Measurements from ENCODE around the gene AADACL4.

The AADACL4 gene

GRCh38 chr1:12620488-12620865 is 23.4 kb upstream of the AADACL4 start:
- Histone ChIP-seq H3K9ac (ENCODE audit: low read depth, low read length) (no peak overlapping the region), H3K27me3 (ENCODE audit: control insufficient read depth, insufficient read depth, low read length) (peaks cover 32% of the 10 kb centered on the region), H3K4me1 (ENCODE audit: control insufficient read depth, insufficient read depth, low read length) (peaks cover 44% of the 10 kb centered on the region), H3K4me2 (ENCODE audit: low read length) (no peak overlapping the region), H3K9me3 (replicated peaks; ENCODE audit: low read length) (no peaks in the 10 kb centered on the region), H3K36me3 (ENCODE audit: insufficient read depth, low read length) (no peaks in the 10 kb centered on the region), H3K4me3 (ENCODE audit: low read length) (no peak overlapping the region)

- Histone ChIP-seq H3K4me1 (ENCODE audit: control insufficient read depth, insufficient read depth, low read length) (peaks cover 39% of the 10 kb centered on the region), H3K4me2 (ENCODE audit: low read length) (no peak overlapping the region), H3K9ac (ENCODE audit: low read depth, low read length) (no peak overlapping the region), H3K36me3 (ENCODE audit: insufficient read depth, low read length) (no peaks in the 10 kb centered on the region), H3K27me3 (ENCODE audit: control insufficient read depth, insufficient read depth, low read length) (peaks cover 32% of the 10 kb centered on the region), H3K9me3 (replicated peaks; ENCODE audit: low read length) (no peaks in the 10 kb centered on the region), H3K4me3 (ENCODE audit: low read length) (no peak overlapping the region)
These were observed 23.0 kb upstream of the AADACL4 start for GRCh38 chr1:12620931-12621330.

- H3K4me1 ChIP-seq (ENCODE audit: control insufficient read depth, insufficient read depth, low read length): peaks cover 32% of the 10 kb centered on the region
These were observed 22.2 kb upstream of the AADACL4 start for GRCh38 chr1:12621346-12622335.

GRCh38 chr1:12622506-12622905 is 21.4 kb upstream of the AADACL4 start:
- Histone ChIP-seq H3K36me3 (ENCODE audit: insufficient read depth, low read length) (no peaks in the 10 kb centered on the region), H3K9me3 (replicated peaks; ENCODE audit: low read length) (no peaks in the 10 kb centered on the region), H3K4me3 (ENCODE audit: low read length) (no peak overlapping the region), H3K27me3 (ENCODE audit: control insufficient read depth, insufficient read depth, low read length) (peaks cover 27% of the 10 kb centered on the region), H3K9ac (ENCODE audit: low read depth, low read length) (no peak overlapping the region), H3K4me1 (ENCODE audit: control insufficient read depth, insufficient read depth, low read length) (peaks cover 23% of the 10 kb centered on the region), H3K4me2 (ENCODE audit: low read length) (no peak overlapping the region)

More at GRCh38 chr1:12621346-12622335, 22.2 kb upstream of the AADACL4 start:
- H3K4me2 ChIP-seq (ENCODE audit: low read length): no peak overlapping the region
- H3K36me3 ChIP-seq (ENCODE audit: insufficient read depth, low read length): no peaks in the 10 kb centered on the region
- H3K9me3 ChIP-seq (replicated peaks; ENCODE audit: low read length): no peaks in the 10 kb centered on the region
- peaks cover 32% of the 10 kb centered on the region for H3K27me3 ChIP-seq (ENCODE audit: control insufficient read depth, insufficient read depth, low read length)
- no peak overlapping the region for H3K4me3 ChIP-seq (ENCODE audit: low read length)
- H3K9ac ChIP-seq (ENCODE audit: low read depth, low read length): no peak overlapping the region

GRCh38 chr1:12625276-12625675 is 18.6 kb upstream of the AADACL4 start:
- no peak overlapping the region for H3K4me2 ChIP-seq (ENCODE audit: low read length)
- no peak overlapping the region for H3K9ac ChIP-seq (ENCODE audit: low read depth, low read length)
- H3K36me3 ChIP-seq (ENCODE audit: insufficient read depth, low read length): no peaks in the 10 kb centered on the region
- H3K27me3 ChIP-seq (ENCODE audit: control insufficient read depth, insufficient read depth, low read length): peaks cover 39% of the 10 kb centered on the region
- no peaks in the 10 kb centered on the region for H3K9me3 ChIP-seq (replicated peaks; ENCODE audit: low read length)
- H3K4me1 ChIP-seq (ENCODE audit: control insufficient read depth, insufficient read depth, low read length): peaks cover 2% of the 10 kb centered on the region
- no peak overlapping the region for H3K4me3 ChIP-seq (ENCODE audit: low read length)

- Histone ChIP-seq H3K4me1 (ENCODE audit: control insufficient read depth, insufficient read depth, low read length) (no peaks in the 10 kb centered on the region), H3K4me2 (ENCODE audit: low read length) (no peak overlapping the region), H3K4me3 (ENCODE audit: low read length) (no peak overlapping the region), H3K36me3 (ENCODE audit: insufficient read depth, low read length) (no peaks in the 10 kb centered on the region), H3K9ac (ENCODE audit: low read depth, low read length) (no peak overlapping the region), H3K27me3 (ENCODE audit: control insufficient read depth, insufficient read depth, low read length) (peaks cover 38% of the 10 kb centered on the region), H3K9me3 (replicated peaks; ENCODE audit: low read length) (no peaks in the 10 kb centered on the region)
These were observed 17.0 kb upstream of the AADACL4 start for GRCh38 chr1:12626888-12627287.

GRCh38 chr1:12627296-12627695 is 16.6 kb upstream of the AADACL4 start:
- Histone ChIP-seq H3K27me3 (ENCODE audit: control insufficient read depth, insufficient read depth, low read length) (peaks cover 37% of the 10 kb centered on the region), H3K4me1 (ENCODE audit: control insufficient read depth, insufficient read depth, low read length) (no peaks in the 10 kb centered on the region), H3K4me2 (ENCODE audit: low read length) (no peak overlapping the region), H3K36me3 (ENCODE audit: insufficient read depth, low read length) (no peaks in the 10 kb centered on the region), H3K9me3 (replicated peaks; ENCODE audit: low read length) (no peaks in the 10 kb centered on the region), H3K9ac (ENCODE audit: low read depth, low read length) (no peak overlapping the region), H3K4me3 (ENCODE audit: low read length) (no peak overlapping the region)

- Histone ChIP-seq H3K4me1 (ENCODE audit: control insufficient read depth, insufficient read depth, low read length) (no peaks in the 10 kb centered on the region), H3K36me3 (ENCODE audit: insufficient read depth, low read length) (no peaks in the 10 kb centered on the region), H3K27me3 (ENCODE audit: control insufficient read depth, insufficient read depth, low read length) (peaks cover 34% of the 10 kb centered on the region), H3K4me3 (ENCODE audit: low read length) (no peak overlapping the region), H3K9ac (ENCODE audit: low read depth, low read length) (no peak overlapping the region), H3K4me2 (ENCODE audit: low read length) (no peak overlapping the region), H3K9me3 (replicated peaks; ENCODE audit: low read length) (no peaks in the 10 kb centered on the region)
These were observed 14.4 kb upstream of the AADACL4 start for GRCh38 chr1:12629511-12629956.

- Histone ChIP-seq H3K9ac (ENCODE audit: low read depth, low read length) (no peak overlapping the region), H3K4me3 (ENCODE audit: low read length) (no peak overlapping the region), H3K27me3 (ENCODE audit: control insufficient read depth, insufficient read depth, low read length) (peaks cover 33% of the 10 kb centered on the region), H3K4me2 (ENCODE audit: low read length) (no peak overlapping the region), H3K9me3 (replicated peaks; ENCODE audit: low read length) (no peaks in the 10 kb centered on the region), H3K36me3 (ENCODE audit: insufficient read depth, low read length) (no peaks in the 10 kb centered on the region), H3K4me1 (ENCODE audit: control insufficient read depth, insufficient read depth, low read length) (no peaks in the 10 kb centered on the region)
These were observed 13.7 kb upstream of the AADACL4 start for GRCh38 chr1:12629985-12630760.

GRCh38 chr1:12630946-12631530 is 12.8 kb upstream of the AADACL4 start:
- no peaks in the 10 kb centered on the region for H3K36me3 ChIP-seq (ENCODE audit: insufficient read depth, low read length)
- H3K4me3 ChIP-seq (ENCODE audit: low read length): no peak overlapping the region
- no peak overlapping the region for H3K4me2 ChIP-seq (ENCODE audit: low read length)
- H3K9ac ChIP-seq (ENCODE audit: low read depth, low read length): no peak overlapping the region
- peaks cover under 1% of the 10 kb centered on the region for H3K4me1 ChIP-seq (ENCODE audit: control insufficient read depth, insufficient read depth, low read length)
- H3K9me3 ChIP-seq (replicated peaks; ENCODE audit: low read length): no peaks in the 10 kb centered on the region
- peaks cover 33% of the 10 kb centered on the region for H3K27me3 ChIP-seq (ENCODE audit: control insufficient read depth, insufficient read depth, low read length)

- no peak overlapping the region for H3K4me2 ChIP-seq (ENCODE audit: low read length)
- H3K9me3 ChIP-seq (replicated peaks; ENCODE audit: low read length): no peaks in the 10 kb centered on the region
- peaks cover 6% of the 10 kb centered on the region for H3K4me1 ChIP-seq (ENCODE audit: control insufficient read depth, insufficient read depth, low read length)
- no peak overlapping the region for H3K4me3 ChIP-seq (ENCODE audit: low read length)
- H3K36me3 ChIP-seq (ENCODE audit: insufficient read depth, low read length): no peaks in the 10 kb centered on the region
- H3K27me3 ChIP-seq (ENCODE audit: control insufficient read depth, insufficient read depth, low read length): peaks cover 33% of the 10 kb centered on the region
- no peak overlapping the region for H3K9ac ChIP-seq (ENCODE audit: low read depth, low read length)
These were observed 12.3 kb upstream of the AADACL4 start for GRCh38 chr1:12631571-12631970.
